Smooth muscle cell (in vitro differentiated cells): ENCODE data around the gene THUMPD3. TPM values are rescaled to one million over a fixed set of nuclear protein-coding genes. Genes with fewer than 3 reads are reported as not detected.

Experiments
- DNase-seq: peaks from one replicate; lab custom pipeline; 2025; ENCODE audit not compliant: unreplicated experiment; lab: John Stamatoyannopoulos, UW
- H2AFZ ChIP-seq: fragments of 200-600 bp; sonication (generic); 2 replicates; pipeline ENCODE4 v1.6.0; 2016; ENCODE audit warnings: antibody characterized with exemption, low read depth, mild to moderate bottlenecking
- H3F3A ChIP-seq: fragments of 200-600 bp; sonication (generic); 2 replicates; pipeline ENCODE4 v1.6.0; 2017; ENCODE audit warnings: antibody characterized with exemption, low read depth
- H3K27ac ChIP-seq: fragments of 200-600 bp; sonication (generic); 2 replicates; pipeline ENCODE4 v1.5.1; 2016; ENCODE audit warnings: low read depth, mild to moderate bottlenecking
- H3K27me3 ChIP-seq: fragments of 200-600 bp; sonication (generic); 2 replicates; pipeline ENCODE4 v1.6.1; 2016; ENCODE audit warnings: low read depth, mild to moderate bottlenecking
- H3K36me3 ChIP-seq: fragments of 200-600 bp; sonication (generic); 2 replicates; pipeline ENCODE4 v1.5.1; 2016; ENCODE audit warnings: low read depth
- H3K4me1 ChIP-seq: fragments of 200-600 bp; sonication (generic); 2 replicates; pipeline ENCODE4 v1.5.1; 2016; ENCODE audit warnings: low read depth
- H3K4me2 ChIP-seq: fragments of 200-600 bp; sonication (generic); 2 replicates; pipeline ENCODE4 v1.6.0; 2016; ENCODE audit warnings: mild to moderate bottlenecking
- H3K4me3 ChIP-seq: fragments of 200-600 bp; sonication (generic); 2 replicates; pipeline ENCODE4 v1.5.1; 2016; ENCODE audit warnings: mild to moderate bottlenecking
- H3K79me2 ChIP-seq: fragments of 200-600 bp; sonication (generic); 2 replicates; pipeline ENCODE4 v1.6.0; 2016; ENCODE audit warnings: low read depth, mild to moderate bottlenecking
- H3K9ac ChIP-seq: fragments of 200-600 bp; sonication (generic); 2 replicates; pipeline ENCODE4 v1.6.0; 2016; ENCODE audit warnings: low read depth
- H3K9me3 ChIP-seq: fragments of 200-600 bp; sonication (generic); replicated peaks from 2 replicates; pipeline ENCODE4 v1.5.1; 2016; ENCODE audit warnings: low read depth
- H4K20me1 ChIP-seq: fragments of 200-600 bp; sonication (generic); 2 replicates; pipeline ENCODE4 v1.6.0; 2016; ENCODE audit warnings: low read depth
- WGBS: methylation state at CpG from one replicate; pipeline ENCODE4 v1.1.7; 2016; ENCODE audit warnings: low lambda C conversion rate; 5-methylcytosine and 5-hydroxymethylcytosine counted together
- polyA plus RNA-seq: library from polyadenylated mRNA; unstranded; fragments of >200 nt; fragmentation: Nextera tagmentation; extraction: Ambion mirVana; gene quantifications from 2 replicates; pipeline ENCODE4 v1.2.1, GENCODE V29; 2016
- total RNA-seq: library from RNA; depleted of rRNA; stranded (reverse); fragments of >200 nt; gene quantifications from 2 replicates; pipeline ENCODE4 v1.2.3, GENCODE V29; 2014
- TF ChIP-seq, protein P1 (sequence below): fragments of 200-600 bp; sonication (generic); IDR thresholded peaks from 2 replicates; pipeline ENCODE4 v1.5.1; 2017; ENCODE audit warnings: borderline replicate concordance, mild to moderate bottlenecking, antibody characterized with exemption; ENCODE audit not compliant: insufficient read depth, poor library complexity, severe bottlenecking

THUMPD3 gene
- total and polyA plus RNA-seq, 2 experiments from 2014 or later: 11.6 to 19.5 TPM

DNA sequence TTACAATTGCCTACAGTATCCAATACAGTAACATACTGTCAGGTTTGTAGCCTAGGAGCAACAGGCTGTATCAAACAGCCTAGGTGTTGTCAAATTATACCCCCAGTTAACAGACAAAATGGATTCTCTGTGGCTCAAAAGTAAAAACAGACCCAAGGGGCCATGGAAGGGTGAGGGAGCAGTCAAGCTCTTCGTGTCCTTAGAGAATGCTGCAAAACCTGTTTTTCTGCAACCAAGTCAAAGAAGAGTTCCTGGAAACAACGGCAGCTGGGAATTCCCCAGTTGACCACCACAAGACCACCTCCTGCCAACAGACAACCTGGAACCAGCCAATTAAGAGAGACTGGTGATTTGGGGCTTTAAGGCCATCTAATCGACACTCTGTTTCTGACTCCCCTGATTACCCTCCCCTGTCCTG lies 11.1 kb upstream of the THUMPD3 start:
- 24% methylated on average over 3 of the region's 3 CpGs for WGBS
- no peak overlapping the region for H2AFZ ChIP-seq
- no peaks in the 10 kb centered on the region for H3K4me1 ChIP-seq
- no peak overlapping the region for H3K9ac ChIP-seq
- H3K27me3 ChIP-seq: no peaks in the 10 kb centered on the region
- no peaks in the 10 kb centered on the region for H3F3A ChIP-seq
- no peaks in the 10 kb centered on the region for H3K36me3 ChIP-seq
- peak overlapping the region; percentile 78 for H3K27ac ChIP-seq
- H3K4me2 ChIP-seq: no peak overlapping the region
- H3K9me3 ChIP-seq: no peaks in the 10 kb centered on the region
- H4K20me1 ChIP-seq: no peaks in the 10 kb centered on the region
- no peaks in the 10 kb centered on the region for H3K79me2 ChIP-seq
- H3K4me3 ChIP-seq: no peak overlapping the region
- TF ChIP-seq, protein P1, sequence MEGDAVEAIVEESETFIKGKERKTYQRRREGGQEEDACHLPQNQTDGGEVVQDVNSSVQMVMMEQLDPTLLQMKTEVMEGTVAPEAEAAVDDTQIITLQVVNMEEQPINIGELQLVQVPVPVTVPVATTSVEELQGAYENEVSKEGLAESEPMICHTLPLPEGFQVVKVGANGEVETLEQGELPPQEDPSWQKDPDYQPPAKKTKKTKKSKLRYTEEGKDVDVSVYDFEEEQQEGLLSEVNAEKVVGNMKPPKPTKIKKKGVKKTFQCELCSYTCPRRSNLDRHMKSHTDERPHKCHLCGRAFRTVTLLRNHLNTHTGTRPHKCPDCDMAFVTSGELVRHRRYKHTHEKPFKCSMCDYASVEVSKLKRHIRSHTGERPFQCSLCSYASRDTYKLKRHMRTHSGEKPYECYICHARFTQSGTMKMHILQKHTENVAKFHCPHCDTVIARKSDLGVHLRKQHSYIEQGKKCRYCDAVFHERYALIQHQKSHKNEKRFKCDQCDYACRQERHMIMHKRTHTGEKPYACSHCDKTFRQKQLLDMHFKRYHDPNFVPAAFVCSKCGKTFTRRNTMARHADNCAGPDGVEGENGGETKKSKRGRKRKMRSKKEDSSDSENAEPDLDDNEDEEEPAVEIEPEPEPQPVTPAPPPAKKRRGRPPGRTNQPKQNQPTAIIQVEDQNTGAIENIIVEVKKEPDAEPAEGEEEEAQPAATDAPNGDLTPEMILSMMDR: no peak
- no peak for DNase-seq

DNA sequence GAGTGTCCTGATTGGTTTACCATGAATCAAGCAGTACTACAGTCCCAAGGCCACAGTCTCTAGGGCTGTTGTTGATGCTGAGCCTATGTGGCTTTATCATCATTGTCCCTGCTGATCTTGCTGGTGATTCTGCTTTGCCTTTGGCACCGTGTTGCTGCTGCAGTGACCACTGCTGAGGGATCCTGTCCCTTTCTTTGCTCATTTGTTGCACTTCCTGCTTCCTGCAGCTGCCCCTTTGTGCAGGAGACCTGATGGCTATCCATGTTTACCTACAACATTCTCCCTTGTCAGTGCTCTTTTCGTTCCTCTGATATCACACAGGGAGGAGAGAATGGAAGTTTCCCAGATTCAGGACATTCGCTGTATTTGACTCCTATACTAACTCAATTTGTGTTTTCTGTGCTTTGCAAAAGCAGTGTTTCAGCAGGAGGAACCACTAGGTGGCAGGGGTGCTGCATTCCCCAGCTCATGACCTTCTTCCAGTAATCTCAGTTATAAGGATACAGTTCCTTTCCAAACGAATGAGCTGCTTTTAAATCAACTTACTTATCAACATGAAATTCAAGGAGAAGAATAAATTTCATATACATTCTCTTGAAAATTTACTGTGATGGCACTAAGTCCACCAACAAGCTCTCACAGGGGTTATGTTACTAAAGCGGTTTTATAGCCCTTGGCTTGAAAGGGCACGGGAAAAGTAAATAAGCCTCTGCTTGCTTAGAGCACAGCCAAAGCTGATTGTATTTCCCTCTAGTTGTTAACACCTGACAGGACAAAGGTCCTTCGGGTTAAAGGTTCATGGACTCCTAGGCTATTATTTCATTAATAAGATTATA lies 9.7 kb upstream of the THUMPD3 start:
- H3K27me3 ChIP-seq: no peaks in the 10 kb centered on the region
- no peaks in the 10 kb centered on the region for H3K79me2 ChIP-seq
- no peaks in the 10 kb centered on the region for H3K4me1 ChIP-seq
- peak overlapping the region; percentile 78 for H3K27ac ChIP-seq
- peak; percentile 6 for DNase-seq
- H4K20me1 ChIP-seq: no peaks in the 10 kb centered on the region
- H2AFZ ChIP-seq: no peak overlapping the region
- H3K9ac ChIP-seq: no peak overlapping the region
- no peak overlapping the region for H3K4me3 ChIP-seq
- WGBS: 35% methylated on average over 7 of the region's 7 CpGs
- TF ChIP-seq, protein P1: peak; percentile 80
- no peaks in the 10 kb centered on the region for H3K36me3 ChIP-seq
- H3F3A ChIP-seq: no peaks in the 10 kb centered on the region
- H3K4me2 ChIP-seq: no peak overlapping the region
- no peaks in the 10 kb centered on the region for H3K9me3 ChIP-seq

DNA sequence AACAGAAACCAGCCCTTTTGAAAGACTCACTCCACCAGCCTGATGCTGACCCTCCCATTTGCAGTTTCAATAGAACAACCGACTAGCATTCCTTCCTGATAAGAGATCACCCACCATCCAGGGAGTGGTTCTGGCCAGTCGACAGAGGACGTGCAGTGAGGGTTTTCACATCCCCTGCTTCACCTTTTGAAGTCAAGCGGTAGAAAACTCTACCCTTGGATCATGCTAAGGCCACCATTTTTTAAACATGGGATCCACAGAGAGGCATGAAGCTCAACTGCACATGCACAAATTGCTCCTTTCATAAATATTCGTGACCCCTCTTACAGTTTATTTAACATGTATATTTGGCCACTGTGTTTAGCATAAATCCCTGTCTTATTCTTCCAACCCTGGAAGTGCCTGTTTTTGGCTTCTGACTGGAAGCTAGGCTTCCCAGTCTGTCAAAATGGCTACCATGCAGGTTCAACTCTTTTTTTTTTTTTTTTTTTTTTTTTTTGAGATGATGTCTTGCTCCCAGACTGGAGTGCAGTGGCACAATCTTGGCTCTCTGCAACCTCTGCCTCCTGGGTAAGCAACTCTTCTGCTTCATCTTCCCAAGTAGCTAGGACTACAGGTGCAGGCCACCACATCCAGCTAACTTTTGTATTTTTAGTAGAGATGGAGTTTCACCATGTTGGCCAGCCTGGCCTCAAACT lies 1.0 kb upstream of the THUMPD3 start:
- no peaks in the 10 kb centered on the region for H4K20me1 ChIP-seq
- H3K4me1 ChIP-seq: no peaks in the 10 kb centered on the region
- H3K9ac ChIP-seq: no peak overlapping the region
- peak overlapping the region; percentile 60 for H3K4me3 ChIP-seq
- H3K79me2 ChIP-seq: peaks cover 9% of the 10 kb centered on the region
- H3K4me2 ChIP-seq: peak overlapping the region; percentile 96
- no peaks in the 10 kb centered on the region for H3K9me3 ChIP-seq
- H3K27ac ChIP-seq: peak overlapping the region; percentile 91
- H2AFZ ChIP-seq: no peak overlapping the region
- H3F3A ChIP-seq: no peaks in the 10 kb centered on the region
- peaks cover under 1% of the 10 kb centered on the region for H3K36me3 ChIP-seq
- TF ChIP-seq, protein P1: no peak
- no peaks in the 10 kb centered on the region for H3K27me3 ChIP-seq
- no peak for DNase-seq
- WGBS: 81% methylated on average over 5 of the region's 5 CpGs
